Liver (tissue), 9 donors: ENCODE data around the gene ST7. TPM values are rescaled to one million over a fixed set of nuclear protein-coding genes. Genes with fewer than 3 reads are reported as not detected.

Experiments
- DNase-seq: peaks from one replicate; pipeline ENCODE4 v3.0.0-alpha.2; 2017; ENCODE audit warnings: low spot score
- H3K27ac ChIP-seq, 2 donors: one replicate each; pipeline ENCODE4 v1.7.0; 2013; ENCODE audit warnings: inconsistent platforms in 2 of 2, low read length in 2 of 2, control low read depth in 1 of 2, low read depth in 1 of 2, mild to moderate bottlenecking in 1 of 2
- H3K27me3 ChIP-seq, 4 donors: one replicate each; pipeline versions ENCODE4 v1.6.1 to v1.7.0; 2013; ENCODE audit warnings: low read length in 3 of 4, inconsistent platforms in 1 of 4, mild to moderate bottlenecking in 1 of 4, moderate library complexity in 1 of 4; ENCODE audit not compliant: control insufficient read depth in 4 of 4, insufficient read depth in 4 of 4
- H3K36me3 ChIP-seq, 4 donors: one replicate each; pipeline versions ENCODE4 v1.6.1 to v1.7.0; 2013; ENCODE audit warnings: low read length in 3 of 4, mild to moderate bottlenecking in 3 of 4, low read depth in 1 of 4, moderate library complexity in 1 of 4; ENCODE audit not compliant: control insufficient read depth in 4 of 4, insufficient read depth in 3 of 4
- H3K4me1 ChIP-seq, 4 donors: one replicate each; pipeline versions ENCODE4 v1.6.1 to v1.7.0; 2013; ENCODE audit warnings: low read length in 3 of 4, mild to moderate bottlenecking in 3 of 4, moderate library complexity in 1 of 4; ENCODE audit not compliant: control insufficient read depth in 4 of 4, insufficient read depth in 4 of 4
- H3K4me3 ChIP-seq, 3 donors: one replicate each; pipeline versions ENCODE4 v1.6.1 to v1.7.0; 2013; ENCODE audit warnings: low read length in 3 of 3, control low read depth in 1 of 3, low read depth in 1 of 3, mild to moderate bottlenecking in 1 of 3
- H3K9ac ChIP-seq, 2 donors: one replicate each; pipeline ENCODE4 v1.7.0; 2013; ENCODE audit warnings: low read length in 2 of 2, mild to moderate bottlenecking in 2 of 2, moderate library complexity in 2 of 2, control low read depth in 1 of 2, low read depth in 1 of 2
- H3K9me3 ChIP-seq, 4 donors: one replicate each; pipeline versions ENCODE4 v1.6.1 to v1.7.0; 2013; ENCODE audit warnings: low read length in 3 of 4; ENCODE audit not compliant: control insufficient read depth in 4 of 4
- EGR1 ChIP-seq, 2 donors: IDR thresholded peaks; 2 replicates each; pipeline ENCODE4 v1.6.1; 2016 to 2018; ENCODE audit warnings: antibody characterized with exemption in 2 of 2, low read depth in 2 of 2
- FOXA1 ChIP-seq: IDR thresholded peaks from 2 replicates; pipeline ENCODE4 v1.6.1; 2016; ENCODE audit warnings: antibody characterized with exemption
- FOXA2 ChIP-seq: IDR thresholded peaks from 2 replicates; pipeline ENCODE4 v1.6.1; 2016; ENCODE audit warnings: antibody characterized with exemption
- GABPA ChIP-seq, 2 donors: IDR thresholded peaks in 1 of 2; conservative IDR thresholded peaks in 1 of 2; 2 replicates each; pipeline ENCODE4 v1.6.1; 2016; ENCODE audit warnings: antibody characterized with exemption in 2 of 2, mild to moderate bottlenecking in 1 of 2, moderate library complexity in 1 of 2
- HNF4A ChIP-seq, 2 donors: conservative IDR thresholded peaks; 2 replicates each; pipeline ENCODE4 v1.6.1; 2016; ENCODE audit warnings: antibody characterized with exemption in 2 of 2, mild to moderate bottlenecking in 2 of 2
- HNF4G ChIP-seq: IDR thresholded peaks from 2 replicates; pipeline ENCODE4 v1.6.1; 2016; ENCODE audit warnings: antibody characterized with exemption
- JUND ChIP-seq, 2 donors: IDR thresholded peaks; 2 replicates each; pipeline ENCODE4 v1.6.1; 2016; ENCODE audit warnings: antibody characterized with exemption in 2 of 2
- NR2F2 ChIP-seq: IDR thresholded peaks from 2 replicates; pipeline ENCODE4 v1.6.1; 2016; ENCODE audit warnings: antibody characterized with exemption
- RAD21 ChIP-seq, 2 donors: IDR thresholded peaks; 2 replicates each; pipeline ENCODE4 v1.6.1; 2016; ENCODE audit warnings: antibody characterized with exemption in 2 of 2, mild to moderate bottlenecking in 2 of 2
- RXRA ChIP-seq, 2 donors: IDR thresholded peaks; 2 replicates each; pipeline ENCODE4 v1.6.1; 2017 to 2018; ENCODE audit warnings: antibody characterized with exemption in 2 of 2, mild to moderate bottlenecking in 1 of 2
- SP1 ChIP-seq: IDR thresholded peaks from 2 replicates; pipeline ENCODE4 v1.6.1; 2018; ENCODE audit warnings: antibody characterized with exemption, mild to moderate bottlenecking
- YY1 ChIP-seq: IDR thresholded peaks from 2 replicates; pipeline ENCODE4 v1.6.1; 2016; ENCODE audit warnings: antibody characterized with exemption, mild to moderate bottlenecking
- WGBS: extraction: QIAGEN DNeasy Blood & Tissue Kit; methylation state at CpG from one replicate; pipeline ENCODE4 v1.1.7; 2013; 5-methylcytosine and 5-hydroxymethylcytosine counted together
- polyA plus RNA-seq, 2 donors: library from polyadenylated mRNA; stranded (reverse) in 1 of 2; unstranded in 1 of 2; fragments of 200-250 nt in 1 of 2; fragments of >200 nt in 1 of 2; fragmentation: Nextera tagmentation in 1 of 2; extraction: Ambion mirVana in 1 of 2; gene quantifications; one replicate each; pipeline versions ENCODE4 v1.2.1 to v1.2.3, GENCODE V29; 2013 to 2015
- total RNA-seq, 2 donors: library from RNA; depleted of rRNA; stranded (reverse); fragments of >200 nt; gene quantifications; one replicate each; pipeline ENCODE4 v1.2.3, GENCODE V29; 2014
- TF ChIP-seq, protein P1 (sequence below): IDR thresholded peaks from 2 replicates; pipeline ENCODE4 v1.6.1; 2016; ENCODE audit warnings: antibody characterized with exemption
- TF ChIP-seq, protein P2 (sequence below): IDR thresholded peaks from 2 replicates; pipeline ENCODE4 v1.6.1; 2016; ENCODE audit warnings: antibody characterized with exemption, mild to moderate bottlenecking
- TF ChIP-seq, protein P3 (sequence below): IDR thresholded peaks from 2 replicates; pipeline ENCODE4 v1.6.1; 2016; ENCODE audit warnings: antibody characterized with exemption
- TF ChIP-seq, protein P4 (sequence below): IDR thresholded peaks from 2 replicates; pipeline ENCODE4 v1.6.1; 2016; ENCODE audit warnings: antibody characterized with exemption
- TF ChIP-seq, protein P5 (sequence below): fragments of 150-350 bp; IDR thresholded peaks from 2 replicates; pipeline ENCODE4 v1.5.1; 2017; ENCODE audit warnings: improper control_type of control experiment, low read depth, low read length; ENCODE audit not compliant: missing input control
- donor health status: healthy.
- donor health status: healthy.
- donor health status: healthy.
- donor health status: healthy.
- donor health status: healthy.

Gene ST7
- total and polyA plus RNA-seq, 4 donors, result 13.5 to 30.7 (median 22.6) TPM

DNA sequence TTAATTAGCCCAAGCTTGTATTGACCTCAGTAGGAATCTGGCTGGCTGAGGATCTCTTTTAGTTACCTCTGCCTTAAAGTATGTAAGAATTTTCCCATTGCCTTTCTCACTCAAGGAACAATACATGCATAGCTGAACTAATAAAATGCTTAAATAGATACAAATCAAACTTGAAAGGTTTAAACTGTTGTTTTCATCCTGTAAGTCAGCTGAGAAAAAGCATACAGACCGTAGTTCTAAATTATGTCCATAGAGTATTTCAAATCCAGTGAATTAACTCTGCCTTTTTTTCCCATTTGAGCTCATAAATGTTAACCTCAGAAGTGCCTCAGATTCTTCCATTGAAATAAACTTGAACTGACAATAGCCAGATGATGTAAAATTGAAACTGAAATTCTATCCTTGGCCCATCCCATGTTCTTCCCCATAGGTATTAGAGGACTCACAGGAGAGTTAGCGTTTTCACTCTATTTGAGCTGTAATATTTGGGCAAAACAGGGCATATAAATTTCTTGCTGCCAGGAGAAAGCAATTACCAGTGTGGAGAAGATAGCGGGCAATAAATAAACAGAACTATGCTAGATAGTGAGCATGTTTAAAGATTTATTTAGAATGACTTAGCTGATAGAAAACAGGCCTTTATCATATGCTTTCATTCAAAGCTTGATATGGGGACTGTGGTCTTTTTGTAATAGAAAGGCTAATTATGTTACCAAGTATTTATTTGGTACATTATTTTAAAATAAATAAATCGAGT is 205.8 kb downstream of the ST7 start:
- 92% methylated on average over 4 of the region's 4 CpGs for WGBS

DNA sequence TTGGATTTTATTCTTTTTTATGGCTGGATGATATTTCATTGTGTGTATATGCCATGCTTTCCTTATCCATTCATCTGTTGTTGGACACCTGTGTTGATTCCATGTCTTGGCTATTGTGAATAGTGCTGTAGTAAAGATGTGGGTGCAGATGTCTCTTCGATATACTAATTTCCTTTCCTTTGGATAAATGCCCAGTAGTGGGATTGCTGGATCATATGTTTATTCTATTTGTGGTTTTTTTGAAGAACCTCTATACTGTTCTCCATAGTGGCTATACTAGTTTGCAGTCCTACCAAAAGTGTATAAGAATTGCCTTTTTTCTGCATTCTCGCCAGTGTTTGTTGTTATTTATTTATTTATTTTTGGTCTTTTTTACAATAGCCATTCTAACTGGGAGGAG is 209.8 kb downstream of the ST7 start:
- H3K27ac ChIP-seq, result no peak overlapping the region
- no peaks in the 10 kb centered on the region for H3K36me3 ChIP-seq
- WGBS, result 97% methylated on average over 2 of the region's 2 CpGs
- no peaks in the 10 kb centered on the region for H3K27me3 ChIP-seq
- peaks cover 0 to 5% (median under 1%) of the 10 kb centered on the region in 4 donors for H3K4me1 ChIP-seq
- H3K9me3 ChIP-seq, result no peaks in the 10 kb centered on the region
- H3K9ac ChIP-seq, result no peak overlapping the region
- no peak overlapping the region for H3K4me3 ChIP-seq
- no peak for DNase-seq
- TF ChIP-seq, protein P1, sequence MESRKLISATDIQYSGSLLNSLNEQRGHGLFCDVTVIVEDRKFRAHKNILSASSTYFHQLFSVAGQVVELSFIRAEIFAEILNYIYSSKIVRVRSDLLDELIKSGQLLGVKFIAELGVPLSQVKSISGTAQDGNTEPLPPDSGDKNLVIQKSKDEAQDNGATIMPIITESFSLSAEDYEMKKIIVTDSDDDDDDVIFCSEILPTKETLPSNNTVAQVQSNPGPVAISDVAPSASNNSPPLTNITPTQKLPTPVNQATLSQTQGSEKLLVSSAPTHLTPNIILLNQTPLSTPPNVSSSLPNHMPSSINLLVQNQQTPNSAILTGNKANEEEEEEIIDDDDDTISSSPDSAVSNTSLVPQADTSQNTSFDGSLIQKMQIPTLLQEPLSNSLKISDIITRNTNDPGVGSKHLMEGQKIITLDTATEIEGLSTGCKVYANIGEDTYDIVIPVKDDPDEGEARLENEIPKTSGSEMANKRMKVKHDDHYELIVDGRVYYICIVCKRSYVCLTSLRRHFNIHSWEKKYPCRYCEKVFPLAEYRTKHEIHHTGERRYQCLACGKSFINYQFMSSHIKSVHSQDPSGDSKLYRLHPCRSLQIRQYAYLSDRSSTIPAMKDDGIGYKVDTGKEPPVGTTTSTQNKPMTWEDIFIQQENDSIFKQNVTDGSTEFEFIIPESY, result no peak
- TF ChIP-seq, protein P2, sequence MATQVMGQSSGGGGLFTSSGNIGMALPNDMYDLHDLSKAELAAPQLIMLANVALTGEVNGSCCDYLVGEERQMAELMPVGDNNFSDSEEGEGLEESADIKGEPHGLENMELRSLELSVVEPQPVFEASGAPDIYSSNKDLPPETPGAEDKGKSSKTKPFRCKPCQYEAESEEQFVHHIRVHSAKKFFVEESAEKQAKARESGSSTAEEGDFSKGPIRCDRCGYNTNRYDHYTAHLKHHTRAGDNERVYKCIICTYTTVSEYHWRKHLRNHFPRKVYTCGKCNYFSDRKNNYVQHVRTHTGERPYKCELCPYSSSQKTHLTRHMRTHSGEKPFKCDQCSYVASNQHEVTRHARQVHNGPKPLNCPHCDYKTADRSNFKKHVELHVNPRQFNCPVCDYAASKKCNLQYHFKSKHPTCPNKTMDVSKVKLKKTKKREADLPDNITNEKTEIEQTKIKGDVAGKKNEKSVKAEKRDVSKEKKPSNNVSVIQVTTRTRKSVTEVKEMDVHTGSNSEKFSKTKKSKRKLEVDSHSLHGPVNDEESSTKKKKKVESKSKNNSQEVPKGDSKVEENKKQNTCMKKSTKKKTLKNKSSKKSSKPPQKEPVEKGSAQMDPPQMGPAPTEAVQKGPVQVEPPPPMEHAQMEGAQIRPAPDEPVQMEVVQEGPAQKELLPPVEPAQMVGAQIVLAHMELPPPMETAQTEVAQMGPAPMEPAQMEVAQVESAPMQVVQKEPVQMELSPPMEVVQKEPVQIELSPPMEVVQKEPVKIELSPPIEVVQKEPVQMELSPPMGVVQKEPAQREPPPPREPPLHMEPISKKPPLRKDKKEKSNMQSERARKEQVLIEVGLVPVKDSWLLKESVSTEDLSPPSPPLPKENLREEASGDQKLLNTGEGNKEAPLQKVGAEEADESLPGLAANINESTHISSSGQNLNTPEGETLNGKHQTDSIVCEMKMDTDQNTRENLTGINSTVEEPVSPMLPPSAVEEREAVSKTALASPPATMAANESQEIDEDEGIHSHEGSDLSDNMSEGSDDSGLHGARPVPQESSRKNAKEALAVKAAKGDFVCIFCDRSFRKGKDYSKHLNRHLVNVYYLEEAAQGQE, result no peak
- TF ChIP-seq FOXA1 (no peak), JUND (IDR thresholded peaks at IDR 0.05) (no peak), HNF4G (no peak), RXRA (IDR thresholded peaks at IDR 0.05) (no peak), FOXA2 (no peak), RAD21 (IDR thresholded peaks at IDR 0.05) (no peak)
- TF ChIP-seq, protein P3, sequence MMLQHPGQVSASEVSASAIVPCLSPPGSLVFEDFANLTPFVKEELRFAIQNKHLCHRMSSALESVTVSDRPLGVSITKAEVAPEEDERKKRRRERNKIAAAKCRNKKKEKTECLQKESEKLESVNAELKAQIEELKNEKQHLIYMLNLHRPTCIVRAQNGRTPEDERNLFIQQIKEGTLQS, result no peak
- TF ChIP-seq, protein P4, sequence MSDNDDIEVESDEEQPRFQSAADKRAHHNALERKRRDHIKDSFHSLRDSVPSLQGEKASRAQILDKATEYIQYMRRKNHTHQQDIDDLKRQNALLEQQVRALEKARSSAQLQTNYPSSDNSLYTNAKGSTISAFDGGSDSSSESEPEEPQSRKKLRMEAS, result no peak

More for the DNA sequence above, 205.8 kb downstream of the ST7 start:
- TF ChIP-seq HNF4G (no peak), RAD21 (IDR thresholded peaks at IDR 0.05) (no peak), GABPA (IDR thresholded peaks at IDR 0.05 in 1 of 2, conservative IDR thresholded peaks at IDR 0.05 in 1 of 2) (no peak), HNF4A (conservative IDR thresholded peaks at IDR 0.05) (no peak), YY1 (no peak), FOXA1 (no peak), NR2F2 (no peak), EGR1 (IDR thresholded peaks at IDR 0.05; ENCODE audit: low read depth in 2 of 2) (no peak), SP1 (no peak), RXRA (IDR thresholded peaks at IDR 0.05) (no peak)
- TF ChIP-seq, protein P4, result no peak
- TF ChIP-seq, protein P2, result no peak
- TF ChIP-seq, protein P3, result no peak
- TF ChIP-seq, protein P5, sequence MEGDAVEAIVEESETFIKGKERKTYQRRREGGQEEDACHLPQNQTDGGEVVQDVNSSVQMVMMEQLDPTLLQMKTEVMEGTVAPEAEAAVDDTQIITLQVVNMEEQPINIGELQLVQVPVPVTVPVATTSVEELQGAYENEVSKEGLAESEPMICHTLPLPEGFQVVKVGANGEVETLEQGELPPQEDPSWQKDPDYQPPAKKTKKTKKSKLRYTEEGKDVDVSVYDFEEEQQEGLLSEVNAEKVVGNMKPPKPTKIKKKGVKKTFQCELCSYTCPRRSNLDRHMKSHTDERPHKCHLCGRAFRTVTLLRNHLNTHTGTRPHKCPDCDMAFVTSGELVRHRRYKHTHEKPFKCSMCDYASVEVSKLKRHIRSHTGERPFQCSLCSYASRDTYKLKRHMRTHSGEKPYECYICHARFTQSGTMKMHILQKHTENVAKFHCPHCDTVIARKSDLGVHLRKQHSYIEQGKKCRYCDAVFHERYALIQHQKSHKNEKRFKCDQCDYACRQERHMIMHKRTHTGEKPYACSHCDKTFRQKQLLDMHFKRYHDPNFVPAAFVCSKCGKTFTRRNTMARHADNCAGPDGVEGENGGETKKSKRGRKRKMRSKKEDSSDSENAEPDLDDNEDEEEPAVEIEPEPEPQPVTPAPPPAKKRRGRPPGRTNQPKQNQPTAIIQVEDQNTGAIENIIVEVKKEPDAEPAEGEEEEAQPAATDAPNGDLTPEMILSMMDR, result no peak
- Histone ChIP-seq H3K27me3 (no peaks in the 10 kb centered on the region), H3K4me3 (no peak overlapping the region), H3K9ac (no peak overlapping the region), H3K27ac (no peak overlapping the region), H3K9me3 (no peaks in the 10 kb centered on the region), H3K36me3 (no peaks in the 10 kb centered on the region), H3K4me1 (peaks cover 0 to 9% (median 2%) of the 10 kb centered on the region in 4 donors)
- DNase-seq, result no peak
